Muscle of back (tissue), 11 donors: ENCODE measurements around the gene BRF1. TPM values are rescaled to one million over a fixed set of nuclear protein-coding genes. Genes with fewer than 3 reads are reported as not detected.

Source experiments
- DNase-seq, 3 donors: peaks; one replicate each; pipeline versions ENCODE4 v3.0.0 to v3.0.0-alpha.2; 2013
- polyA plus RNA-seq, 10 donors: library from polyadenylated mRNA; unstranded; fragments of 120-200 nt; gene quantifications; one replicate each; pipeline ENCODE4 v1.2.1, GENCODE V29; 2013; ENCODE audit not compliant: insufficient read length in 10 of 10

BRF1 gene
- polyA plus RNA-seq, 10 donors = 17.7 to 28.4 (median 24.8) TPM

DNA sequence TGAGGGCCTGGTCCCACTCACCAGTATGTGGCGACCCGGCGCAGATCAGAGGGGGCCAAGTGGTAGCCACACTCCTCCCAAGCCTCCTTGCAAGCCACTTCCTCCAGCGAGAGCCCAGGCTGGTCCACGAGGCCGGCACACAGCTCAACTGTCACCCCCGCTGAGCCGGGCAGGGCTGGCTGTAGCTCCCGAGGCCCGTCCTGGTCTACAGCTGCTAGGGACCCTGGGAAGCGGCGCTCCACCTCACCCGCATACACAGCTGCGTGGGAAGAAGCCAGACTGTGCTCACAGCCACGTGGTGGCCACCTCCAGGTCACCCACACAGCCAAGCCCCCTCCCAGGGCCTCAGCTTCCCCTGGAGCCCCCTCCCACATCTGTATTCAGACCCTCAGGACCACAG, 124.3 kb downstream of the BRF1 start:
- DNase-seq = peak in 1 of 3 donors; percentile 68

DNA sequence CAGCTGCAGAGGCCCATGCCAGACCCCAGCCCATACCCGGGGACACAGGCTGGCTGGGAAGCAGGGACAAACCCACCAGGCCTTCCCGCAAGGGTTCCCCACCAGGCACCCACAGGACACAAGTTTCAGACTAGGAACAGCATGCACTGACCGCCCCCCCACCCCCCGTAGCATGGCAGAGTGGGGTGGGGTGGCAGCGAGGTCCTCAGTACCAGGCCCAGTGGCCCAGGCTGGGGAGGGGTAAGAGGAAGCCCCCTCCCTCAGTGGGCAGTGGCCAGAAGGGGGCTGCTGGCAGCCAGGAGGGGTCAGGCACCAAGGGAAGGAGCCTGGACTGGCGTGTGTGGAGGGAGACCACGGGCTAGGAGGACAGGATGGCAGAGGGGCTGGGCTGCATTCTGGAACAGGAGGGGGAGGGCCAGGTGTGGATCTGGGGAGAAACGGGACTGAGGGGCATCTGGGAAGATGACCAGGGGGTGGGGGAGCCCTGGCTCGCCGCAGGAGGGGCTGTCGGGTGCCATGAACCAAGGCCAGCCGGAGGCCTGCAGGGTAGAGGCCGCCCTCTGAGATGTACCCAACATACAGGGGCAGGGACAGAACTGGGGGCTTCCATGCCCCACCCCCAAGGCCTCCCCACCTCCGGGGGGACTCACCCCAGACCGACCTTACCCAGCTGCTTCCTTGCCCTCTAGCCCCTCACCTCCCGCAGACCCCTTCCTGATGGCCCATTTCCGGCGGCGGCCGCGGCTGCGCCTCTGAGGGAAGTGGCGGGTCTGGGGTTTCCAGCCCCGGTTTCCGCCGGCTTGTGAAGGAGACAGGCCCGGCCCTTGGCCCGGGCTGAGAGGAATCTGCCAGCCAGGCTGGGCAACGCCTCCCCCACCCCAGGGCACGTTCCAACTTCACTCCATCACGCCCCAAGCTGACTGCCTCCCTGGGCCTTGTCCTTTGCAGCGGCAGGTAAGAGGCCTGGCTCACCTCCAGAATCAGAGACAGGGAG, 126.6 kb downstream of the BRF1 start:
- no peak for DNase-seq

DNA sequence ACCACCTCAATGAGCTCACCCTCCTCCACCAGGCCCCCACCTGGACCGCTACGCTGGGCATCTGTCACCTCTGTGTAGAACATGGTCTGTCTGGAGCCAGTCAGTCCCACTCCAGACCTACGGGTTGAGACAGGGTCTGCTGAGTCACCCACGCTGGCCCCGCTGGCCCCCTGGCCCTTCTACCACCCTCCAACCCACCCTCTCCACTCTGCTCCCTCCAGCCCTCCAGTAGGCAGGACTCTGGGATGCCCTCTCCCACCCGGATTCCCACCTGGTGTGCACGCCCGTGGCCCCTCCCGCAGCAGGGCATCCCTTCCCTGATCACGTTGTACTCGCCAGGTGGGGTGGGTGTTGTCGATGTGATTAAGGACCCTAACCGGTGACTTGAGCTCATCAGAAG, 127.7 kb downstream of the BRF1 start:
- DNase-seq = no peak

DNA sequence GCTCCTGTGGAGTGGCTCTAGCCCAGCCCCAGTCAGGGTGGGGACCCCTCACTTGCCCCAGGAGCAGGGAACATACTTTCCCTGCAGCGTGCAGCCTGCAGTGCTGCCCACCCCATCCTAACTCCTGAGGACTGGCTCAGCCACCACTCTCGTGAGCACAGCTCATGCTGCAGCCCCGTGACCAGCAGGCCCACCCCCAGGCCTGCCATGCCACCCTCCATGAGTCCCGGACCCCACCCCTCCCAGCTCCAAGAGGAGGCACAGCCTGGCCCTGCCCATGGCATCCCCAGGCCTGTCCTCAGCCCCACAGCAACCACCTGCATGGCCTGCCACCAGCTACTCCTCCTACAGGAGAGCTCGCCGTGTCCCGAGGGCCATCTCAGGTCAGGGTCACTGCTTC, 128.3 kb downstream of the BRF1 start:
- DNase-seq = no peak

DNA sequence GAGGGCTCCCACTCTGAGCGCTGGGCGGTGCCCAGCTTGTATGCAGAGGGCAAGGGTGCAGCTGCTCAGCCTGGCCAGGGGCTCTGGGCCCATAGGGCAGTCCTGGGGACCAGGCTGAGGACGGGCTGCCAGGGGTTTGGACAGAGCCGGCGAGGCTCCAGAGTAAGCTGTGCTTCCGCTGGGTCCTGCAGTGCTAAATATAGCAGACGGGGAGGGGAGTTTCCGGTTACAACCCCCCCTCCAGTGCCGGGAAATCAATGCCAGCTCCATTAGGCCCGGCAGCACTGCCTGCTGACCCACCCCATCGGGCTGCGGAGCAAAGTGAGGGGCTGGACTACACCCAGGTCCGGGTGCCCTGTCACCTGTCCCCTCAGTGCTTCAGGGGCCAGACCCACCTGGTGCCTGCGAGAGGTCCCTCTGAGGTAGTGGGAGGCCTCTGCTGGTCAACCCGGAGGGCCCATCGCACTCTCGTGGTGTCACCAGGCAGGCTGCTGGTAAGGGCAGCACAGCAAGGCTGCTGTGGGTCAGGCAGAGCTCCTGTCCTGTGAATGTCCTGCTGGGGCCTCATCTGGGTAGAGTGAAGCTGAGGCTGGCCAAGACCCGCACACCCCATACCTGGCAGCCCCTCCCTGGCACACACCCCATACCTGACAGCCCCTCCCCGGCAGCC, 129.7 kb downstream of the BRF1 start:
- DNase-seq = peak in 2 of 3 donors; percentile 45 to 53

DNA sequence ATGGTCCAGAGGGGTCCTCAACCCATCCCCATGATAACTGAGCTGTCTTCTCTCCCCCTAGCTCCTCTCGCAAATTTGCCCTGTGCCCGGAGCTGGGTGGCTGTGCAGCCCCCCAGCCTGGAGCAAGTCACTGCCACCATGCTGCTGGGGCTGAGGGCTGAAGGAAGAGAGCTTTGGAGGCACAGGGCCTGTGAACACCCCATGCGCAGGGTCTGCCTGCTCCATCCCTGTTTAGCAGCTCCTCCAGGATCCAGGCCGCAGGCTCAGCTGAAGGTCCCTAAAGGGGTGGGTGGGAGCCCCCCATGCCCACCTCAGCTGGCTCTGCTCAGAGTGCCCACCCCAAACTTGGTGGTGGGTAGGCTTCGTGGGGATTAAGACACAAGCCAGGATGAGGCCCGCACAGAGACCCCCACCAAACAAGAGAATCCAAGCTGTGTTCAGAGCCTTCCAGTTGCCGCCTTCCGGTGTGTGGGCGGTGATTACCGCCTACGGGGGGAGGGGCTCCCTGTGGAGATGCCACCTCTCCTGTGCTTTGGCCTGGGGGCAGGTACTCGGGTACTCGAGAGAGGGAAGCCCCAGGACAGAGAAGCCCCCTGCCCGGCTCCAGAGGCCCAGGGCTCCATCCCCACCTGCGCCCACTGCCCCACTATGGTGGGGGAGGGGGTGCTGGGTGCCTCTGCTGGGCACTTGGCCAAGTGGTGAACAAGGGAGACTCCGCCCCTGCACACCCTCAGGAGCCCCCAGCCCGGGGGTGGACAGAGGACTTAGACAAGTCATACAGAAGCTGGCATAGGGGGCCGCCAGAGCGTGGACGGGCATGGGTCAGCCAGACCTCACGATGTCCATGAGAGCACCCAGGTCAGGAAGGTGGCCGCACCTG, 130.8 kb downstream of the BRF1 start:
- DNase-seq = no peak

DNA sequence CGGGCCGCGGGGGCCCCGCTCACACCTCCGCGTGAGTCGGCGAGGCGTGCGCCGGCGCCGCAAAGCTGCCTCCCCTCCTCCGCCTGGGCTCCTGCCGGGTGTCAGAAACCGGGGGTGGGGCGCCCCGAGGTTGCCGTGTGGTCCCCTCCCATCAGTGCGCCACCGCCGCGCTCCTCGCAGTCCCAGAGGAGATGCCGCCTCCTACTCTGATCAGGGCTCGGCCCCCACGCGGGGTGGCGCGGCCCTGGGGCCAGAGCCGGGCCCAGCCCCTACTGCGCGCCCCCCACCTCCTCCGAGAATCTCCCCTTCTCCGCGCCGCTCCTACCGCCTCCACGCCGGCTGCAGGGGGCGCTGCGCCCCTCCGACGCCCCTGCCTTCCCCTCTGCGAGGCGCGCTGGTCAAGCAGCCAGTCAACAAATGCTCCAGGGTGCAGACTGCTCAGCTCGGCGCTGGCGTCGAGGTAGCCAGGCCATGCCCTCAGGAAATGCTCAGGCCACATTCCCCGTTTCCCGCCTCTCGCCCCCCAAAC, 131.8 kb downstream of the BRF1 start:
- peak in 1 of 3 donors; percentile 62 for DNase-seq

DNA sequence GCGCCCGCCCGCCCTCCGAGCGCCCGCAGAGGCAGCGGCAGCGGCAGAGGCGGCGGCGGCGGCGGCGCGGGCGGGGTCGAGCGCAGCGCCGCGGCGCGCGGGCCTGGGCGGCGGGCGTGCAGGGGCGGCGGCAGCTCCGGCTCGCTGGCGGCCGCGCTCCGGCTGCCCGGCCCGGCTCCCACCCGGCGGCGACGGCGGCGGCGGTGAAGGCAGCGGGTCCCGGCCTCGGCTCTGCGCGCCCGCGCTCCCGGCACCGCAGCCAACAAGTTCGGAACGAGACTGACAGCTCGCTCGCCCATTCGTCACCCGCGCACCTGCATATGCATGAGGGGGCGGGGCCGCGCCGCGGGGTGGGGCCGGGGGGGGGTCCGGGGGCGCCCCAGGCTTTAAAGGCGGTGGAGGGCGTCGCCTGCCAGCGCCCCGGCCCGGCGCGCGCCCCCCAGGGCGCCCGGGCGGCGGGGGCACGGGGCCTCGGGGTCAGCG, 132.3 kb downstream of the BRF1 start, which contains the start of gene JAG2:
JAG2 (minus strand) TSS at position 281 of the 483 bp plus-strand sequence. CDS start 356 bp downstream, outside the sequence.
- DNase-seq = no peak

DNA sequence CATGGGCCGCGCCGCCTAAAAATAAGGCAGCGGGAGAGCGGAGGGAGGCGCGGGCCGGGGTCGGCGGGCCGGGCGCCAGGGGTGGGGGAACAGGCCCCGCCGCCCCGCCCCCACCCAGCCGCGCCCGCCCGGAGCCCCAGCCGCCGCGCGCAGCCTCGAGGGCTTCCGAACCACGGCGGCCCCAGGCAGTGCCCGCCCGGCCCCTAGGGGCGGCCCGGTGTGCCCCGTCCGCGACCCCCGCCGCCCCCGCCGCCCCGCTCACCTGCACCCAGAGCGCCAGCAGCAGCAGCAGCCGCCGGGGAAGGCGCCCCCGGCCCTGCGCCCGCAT, 132.7 kb downstream of the BRF1 start:
- DNase-seq = no peak

DNA sequence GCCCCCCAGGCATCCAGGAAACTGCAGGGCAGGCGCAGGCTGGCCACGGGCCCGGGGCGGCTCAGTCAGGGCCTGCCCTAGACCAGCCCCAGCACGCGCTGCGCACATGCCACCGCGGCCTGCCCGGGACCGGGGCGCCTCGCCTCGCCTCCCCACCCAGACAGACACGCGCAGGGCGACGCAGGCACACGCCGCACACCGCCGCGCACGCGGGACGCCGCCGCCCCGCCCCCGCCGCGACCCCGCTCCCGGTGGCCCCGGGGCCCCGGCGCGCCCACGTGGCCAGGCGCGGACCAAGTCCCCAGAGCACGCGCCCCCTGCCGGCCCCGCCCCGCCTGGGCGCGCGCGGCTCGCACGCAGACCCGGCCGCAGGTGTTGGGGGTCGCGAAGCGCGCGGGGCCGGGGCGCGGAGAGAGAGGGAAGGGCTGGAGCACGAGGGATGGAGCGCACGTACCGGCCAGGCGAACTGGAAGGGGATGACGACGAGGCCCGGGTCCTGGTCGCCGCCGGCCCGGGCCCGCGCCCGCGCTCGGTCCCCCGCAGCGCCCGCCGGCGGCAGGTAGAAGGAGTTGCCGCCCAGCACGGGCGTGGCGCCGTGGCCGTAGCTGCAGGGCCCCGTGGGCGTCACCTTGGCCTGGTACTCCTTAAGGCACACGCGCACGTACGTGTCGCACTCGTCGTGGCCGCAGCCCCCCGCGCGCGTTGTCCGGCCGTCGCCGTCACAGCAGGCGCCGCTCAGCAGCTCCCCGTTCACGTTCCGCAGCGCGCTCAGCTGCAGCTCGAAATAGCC, 133.3 kb downstream of the BRF1 start:
- peak in 1 of 3 donors; percentile 62 for DNase-seq

DNA sequence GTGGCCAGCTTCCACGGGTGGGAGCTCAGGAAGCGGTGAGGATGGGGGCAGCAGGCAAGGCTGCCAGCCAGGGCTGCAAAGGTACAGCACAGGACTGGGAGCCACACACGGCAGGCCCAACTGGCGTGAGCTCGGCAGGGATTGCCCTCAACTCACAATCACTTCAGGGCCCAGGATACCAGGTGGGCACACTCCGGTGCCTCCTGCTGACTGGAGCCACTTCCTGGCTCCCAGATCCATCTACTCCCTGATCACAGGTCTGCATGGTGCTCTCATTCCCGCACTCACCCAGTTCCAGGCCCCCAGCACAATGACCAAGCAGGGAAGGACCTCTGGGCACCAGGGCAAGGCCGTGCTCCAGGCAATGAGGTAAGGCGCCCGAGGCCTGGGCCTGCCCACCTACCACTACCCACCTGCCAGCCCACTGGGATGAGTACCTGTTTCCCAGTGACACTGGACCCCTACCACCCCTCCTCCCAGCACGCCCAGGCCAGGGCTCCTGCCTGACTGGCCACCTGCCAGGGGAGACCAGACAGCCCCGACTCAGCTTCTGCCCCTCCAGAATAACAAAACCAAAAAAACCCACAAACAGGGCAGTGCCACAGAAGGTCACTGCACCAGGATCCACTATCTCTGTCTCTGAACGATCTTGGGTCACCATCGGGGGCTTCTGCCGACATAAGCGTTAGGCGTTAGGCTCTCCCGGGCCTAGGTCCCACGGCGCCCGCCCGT, 134.1 kb downstream of the BRF1 start:
- no peak for DNase-seq

DNA sequence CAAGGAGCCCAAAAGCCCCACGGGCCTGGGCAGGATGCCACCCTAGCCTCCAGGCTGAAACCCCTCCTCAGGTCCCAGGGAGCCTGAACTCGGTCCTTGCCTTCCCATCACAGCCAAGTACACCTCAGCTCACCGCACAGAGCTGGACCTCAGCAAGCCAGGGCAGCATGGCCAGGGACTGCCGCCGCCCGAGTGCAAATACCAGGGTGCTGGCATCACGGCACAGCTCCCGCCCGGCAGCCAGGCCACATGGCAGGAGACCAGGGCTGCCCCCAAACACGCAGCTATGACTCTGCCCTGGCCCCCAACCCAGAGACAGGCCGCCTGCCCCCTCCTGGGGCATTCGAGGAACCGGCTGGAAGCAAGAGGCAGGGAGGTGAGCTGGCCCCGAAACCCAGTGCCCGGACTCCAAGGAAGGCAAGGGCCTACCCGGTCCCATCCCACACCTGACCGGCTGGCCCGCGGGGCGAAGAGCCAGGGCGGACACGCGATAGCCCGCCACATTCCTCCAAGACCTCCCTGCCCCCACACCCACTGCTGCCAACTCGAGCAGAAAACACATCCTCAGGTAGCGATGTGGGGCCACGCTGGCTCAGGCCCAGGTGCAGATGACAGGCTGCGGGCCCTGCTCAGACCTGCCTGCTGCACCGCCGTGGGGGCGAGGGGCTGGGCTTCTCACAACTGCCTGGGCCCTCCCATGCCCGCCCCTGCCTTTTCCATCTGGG, 134.9 kb downstream of the BRF1 start:
- DNase-seq = no peak

DNA sequence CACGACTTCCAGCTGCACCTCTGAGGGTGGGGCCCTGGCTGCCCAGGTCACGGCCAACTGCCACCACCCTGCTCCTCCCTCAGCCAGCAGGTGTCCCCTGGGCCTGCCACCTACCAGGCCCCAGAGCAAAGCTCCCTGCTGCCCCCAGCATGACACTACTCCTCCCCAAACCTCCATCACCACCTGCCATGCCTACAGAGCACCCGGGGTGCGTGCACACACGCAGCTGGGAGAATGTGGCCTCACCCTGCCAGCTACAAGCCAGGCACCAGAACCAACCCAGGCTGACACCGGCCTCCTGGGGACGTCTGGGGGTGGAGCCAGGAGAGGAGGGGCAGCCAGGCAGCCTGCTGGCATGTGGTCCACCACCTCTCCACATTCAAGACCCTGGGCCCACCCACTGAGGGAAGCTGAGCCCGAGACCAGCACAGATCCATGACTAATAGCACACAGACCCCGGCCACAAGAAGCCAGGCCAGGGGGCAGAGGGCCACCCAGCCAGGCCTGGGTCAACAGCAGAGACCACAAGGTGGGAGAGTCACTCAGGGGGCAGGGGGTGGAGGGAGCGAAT, 135.6 kb downstream of the BRF1 start:
- no peak for DNase-seq

DNA sequence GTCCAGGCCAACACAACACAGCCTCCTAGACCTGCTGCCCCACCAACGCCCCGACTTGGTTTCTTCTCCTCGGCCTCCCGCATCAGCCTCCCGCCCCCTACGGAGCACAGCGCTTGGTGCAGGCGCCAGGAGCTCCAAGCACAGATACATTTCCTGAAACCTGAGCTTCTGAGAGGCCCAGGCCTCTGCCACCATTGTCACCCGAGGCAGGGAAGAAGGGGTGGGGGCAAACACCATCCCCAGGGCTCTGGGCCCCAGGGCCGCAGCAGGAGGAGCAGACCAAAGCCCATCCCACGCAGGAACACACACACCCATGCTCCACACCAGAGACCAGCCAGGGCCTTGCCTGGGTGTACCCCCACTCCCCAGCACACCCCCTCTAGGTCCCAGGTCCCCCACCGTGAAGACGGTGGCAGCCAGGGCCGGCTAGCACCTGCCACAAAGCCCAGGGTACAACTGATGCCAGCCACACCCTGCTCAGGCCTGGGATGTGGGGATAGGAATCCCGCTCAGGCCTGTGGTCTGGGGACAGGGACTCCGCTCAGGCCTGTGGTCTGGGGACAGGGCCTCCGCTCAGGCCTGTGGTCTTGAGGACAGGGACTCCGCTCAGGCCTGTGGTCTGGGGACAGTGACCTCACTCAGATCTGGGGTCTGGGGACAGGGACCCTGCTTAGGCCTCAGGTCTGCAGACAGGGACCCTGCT, 137.6 kb downstream of the BRF1 start:
- no peak for DNase-seq

DNA sequence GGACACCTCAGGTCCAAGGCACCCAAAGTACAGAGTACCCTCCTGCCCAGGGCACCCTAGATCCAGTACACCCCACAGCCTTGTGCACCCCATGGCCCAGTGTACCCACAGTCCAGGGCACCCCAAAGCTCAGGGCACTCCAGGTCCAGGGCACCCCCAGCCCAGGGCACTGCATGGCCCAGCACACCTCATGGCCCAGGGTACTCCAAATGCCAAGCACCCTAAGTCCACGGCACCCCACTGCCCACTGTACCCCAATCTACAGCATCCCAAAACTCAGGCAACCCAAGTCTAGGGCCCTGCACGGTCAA, 138.2 kb downstream of the BRF1 start:
- no peak for DNase-seq

DNA sequence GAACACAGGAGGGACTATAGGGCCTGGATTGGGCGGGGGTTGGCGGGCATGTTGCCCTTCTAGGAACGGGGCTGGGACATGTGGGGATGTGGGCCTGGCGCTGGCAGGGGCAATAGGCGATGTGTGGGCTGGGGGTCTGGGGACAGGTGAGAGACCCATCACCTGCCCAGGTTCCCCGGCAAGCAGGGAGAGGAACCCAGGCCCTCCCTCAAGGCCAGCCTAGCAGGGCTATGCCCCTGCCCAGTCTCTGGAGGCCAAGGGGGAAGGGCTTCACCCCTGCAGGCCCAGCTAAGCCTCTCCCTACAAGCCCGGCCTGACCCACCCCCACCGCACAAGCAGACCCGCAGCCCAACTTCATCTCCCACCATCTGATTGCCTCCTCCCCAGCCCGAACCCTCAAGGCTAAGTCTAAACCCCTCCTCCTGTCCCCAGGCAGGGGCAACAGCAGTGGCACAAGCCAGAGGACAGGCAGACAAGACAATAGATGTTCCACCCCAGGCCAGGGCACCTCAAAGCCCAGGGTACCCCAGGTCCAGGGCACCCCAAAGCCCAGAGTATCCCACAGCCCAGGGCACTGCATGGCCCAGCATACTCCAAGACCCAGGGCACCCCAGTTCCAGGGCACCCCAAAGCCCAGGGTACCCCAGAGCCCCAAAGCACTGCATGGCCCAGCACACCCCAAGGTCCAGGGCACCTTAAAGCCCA, 138.7 kb downstream of the BRF1 start:
- no peak for DNase-seq

DNA sequence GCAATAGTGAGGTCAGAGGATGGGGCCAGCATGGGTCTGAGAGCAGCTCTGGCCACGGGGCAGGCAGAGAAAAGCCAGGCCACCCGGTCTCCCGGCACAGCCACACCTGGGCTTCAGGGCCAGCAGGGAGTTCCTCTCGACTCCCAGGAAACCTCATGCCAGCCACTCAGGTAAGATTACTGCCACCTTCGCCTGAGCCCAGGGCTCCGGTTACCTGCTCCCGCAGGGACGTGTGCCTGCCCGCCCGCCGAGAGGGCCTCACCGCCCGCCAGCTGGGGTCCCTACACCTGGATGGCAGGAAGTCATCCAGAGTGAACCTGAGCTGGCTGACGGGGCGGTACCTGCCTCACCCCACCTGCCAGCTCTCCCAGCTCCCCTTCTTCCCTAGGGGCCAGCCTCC, 139.5 kb downstream of the BRF1 start:
- DNase-seq = no peak

DNA sequence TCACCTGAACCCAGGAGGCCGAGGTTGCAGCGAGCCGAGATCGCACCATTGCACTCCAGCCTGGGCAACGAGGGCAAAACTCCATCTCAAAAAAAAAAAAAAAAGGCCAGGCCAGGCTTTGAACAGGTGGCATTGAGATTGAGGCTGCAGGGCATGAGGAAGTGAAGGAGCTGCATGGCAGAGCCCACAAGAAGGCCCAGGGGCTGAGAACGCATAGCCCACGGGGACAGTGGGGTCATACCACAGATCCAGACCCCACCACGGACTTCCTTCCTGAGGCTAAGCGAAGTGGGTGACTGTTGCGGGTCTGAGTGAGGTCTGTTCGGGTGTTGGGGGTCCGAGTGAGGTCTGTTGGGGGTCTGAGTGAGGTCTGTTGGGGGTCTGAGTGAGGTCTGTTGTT, 140.0 kb downstream of the BRF1 start:
- no peak for DNase-seq
